ENCODE results near the gene CYRIA.

CYRIA gene

GRCh38 chr2:16656784-16657391, 8.7 kb downstream of the CYRIA start:
- no peaks in the 10 kb centered on the region for H3K27me3 ChIP-seq (ENCODE audit: low read depth, low read length)
- no peaks in the 10 kb centered on the region for H3K9me3 ChIP-seq (ENCODE audit: control insufficient read depth in 1 of 2, low read length in 2 of 2)
- peaks cover 15 to 52% of the 10 kb centered on the region in 2 donors for H3K4me1 ChIP-seq (ENCODE audit: control insufficient read depth in 1 of 2, insufficient read depth in 2 of 2, low read length in 2 of 2)
- peak overlapping the region; percentile 57 for H3K27ac ChIP-seq (ENCODE audit: low read length)
- no peak overlapping the region for H3K4me3 ChIP-seq (ENCODE audit: low read depth in 1 of 2, low read length in 2 of 2)
- H3K36me3 ChIP-seq (ENCODE audit: control insufficient read depth in 1 of 2, insufficient read depth in 2 of 2, low read length in 2 of 2), result no peaks in the 10 kb centered on the region

GRCh38 chr2:16655905-16656642, 9.6 kb downstream of the CYRIA start:
- Histone ChIP-seq H3K36me3 (ENCODE audit: control insufficient read depth in 1 of 2, insufficient read depth in 2 of 2, low read length in 2 of 2) (no peaks in the 10 kb centered on the region), H3K27ac (ENCODE audit: low read length) (peak overlapping the region; percentile 57), H3K9me3 (ENCODE audit: control insufficient read depth in 1 of 2, low read length in 2 of 2) (no peaks in the 10 kb centered on the region), H3K4me1 (ENCODE audit: control insufficient read depth in 1 of 2, insufficient read depth in 2 of 2, low read length in 2 of 2) (peaks cover 23 to 59% of the 10 kb centered on the region in 2 donors), H3K27me3 (ENCODE audit: low read depth, low read length) (no peaks in the 10 kb centered on the region), H3K4me3 (ENCODE audit: low read depth in 1 of 2, low read length in 2 of 2) (no peak overlapping the region)

- H3K36me3 ChIP-seq (ENCODE audit: control insufficient read depth in 1 of 2, insufficient read depth in 2 of 2, low read length in 2 of 2), result no peaks in the 10 kb centered on the region
- H3K27ac ChIP-seq (ENCODE audit: low read length), result peak overlapping the region; percentile 10
- H3K4me3 ChIP-seq (ENCODE audit: low read depth in 1 of 2, low read length in 2 of 2), result no peak overlapping the region
- no peaks in the 10 kb centered on the region for H3K9me3 ChIP-seq (ENCODE audit: control insufficient read depth in 1 of 2, low read length in 2 of 2)
- no peaks in the 10 kb centered on the region for H3K27me3 ChIP-seq (ENCODE audit: low read depth, low read length)
- peaks cover 27 to 65% of the 10 kb centered on the region in 2 donors for H3K4me1 ChIP-seq (ENCODE audit: control insufficient read depth in 1 of 2, insufficient read depth in 2 of 2, low read length in 2 of 2)
Observed at GRCh38 chr2:16655445-16655837, 10.2 kb downstream of the CYRIA start.

DNA sequence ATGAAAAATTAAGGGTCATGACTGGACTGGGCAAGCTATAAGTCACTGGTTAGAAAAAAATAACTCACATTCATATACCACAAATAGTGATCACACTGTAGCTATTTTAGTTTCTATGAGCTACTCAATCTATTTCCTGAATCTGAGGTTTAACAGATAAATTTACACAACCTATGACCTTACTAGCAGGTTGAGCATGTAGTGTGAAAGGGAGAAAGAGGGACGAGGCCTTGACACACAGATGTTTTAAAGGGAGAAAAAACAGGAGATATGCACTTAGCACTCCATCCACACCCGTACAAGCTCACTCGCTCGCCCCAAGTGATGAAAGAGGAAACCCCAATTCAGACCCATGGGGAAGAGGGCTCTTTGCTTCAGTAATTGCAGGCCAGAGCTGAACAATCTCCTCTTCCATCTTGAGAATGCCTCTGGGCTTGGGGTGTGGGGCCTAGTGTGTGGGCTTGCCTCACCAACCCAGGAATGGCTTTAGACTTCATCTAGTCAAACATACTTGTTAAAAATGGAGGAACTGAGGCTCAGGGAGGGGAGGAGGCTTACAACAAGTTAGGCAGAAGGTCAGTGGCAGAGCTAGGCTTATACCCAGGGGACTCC, 10.7 kb downstream of the CYRIA start:
- no peak overlapping the region for H3K4me3 ChIP-seq (ENCODE audit: low read depth in 1 of 2, low read length in 2 of 2)
- peak overlapping the region; percentile 10 for H3K27ac ChIP-seq (ENCODE audit: low read length)
- peaks cover 32 to 70% of the 10 kb centered on the region in 2 donors for H3K4me1 ChIP-seq (ENCODE audit: control insufficient read depth in 1 of 2, insufficient read depth in 2 of 2, low read length in 2 of 2)
- H3K27me3 ChIP-seq (ENCODE audit: low read depth, low read length), result no peaks in the 10 kb centered on the region
- H3K36me3 ChIP-seq (ENCODE audit: control insufficient read depth in 1 of 2, insufficient read depth in 2 of 2, low read length in 2 of 2), result no peaks in the 10 kb centered on the region
- H3K9me3 ChIP-seq (ENCODE audit: control insufficient read depth in 1 of 2, low read length in 2 of 2), result no peaks in the 10 kb centered on the region

DNA sequence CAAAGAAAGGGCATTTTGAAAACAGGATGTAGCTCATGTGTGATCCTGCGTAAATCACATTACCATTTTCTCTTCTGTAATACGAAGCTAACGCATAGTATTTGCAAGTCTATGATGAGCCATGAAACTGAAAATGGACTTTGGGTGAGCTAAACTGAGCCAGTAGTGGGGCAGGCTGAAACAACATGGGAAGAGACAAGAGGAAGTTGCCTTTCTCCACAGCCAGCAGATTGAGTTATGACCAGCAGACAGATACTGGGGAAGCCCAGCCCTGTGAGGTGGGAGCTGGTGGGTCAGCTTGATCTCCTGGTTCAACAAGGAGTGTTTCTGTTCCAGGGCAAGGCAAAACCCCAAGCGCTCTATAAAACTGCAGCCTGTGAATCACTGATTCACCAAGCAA, 11.8 kb downstream of the CYRIA start:
- Histone ChIP-seq H3K4me1 (ENCODE audit: control insufficient read depth in 1 of 2, insufficient read depth in 2 of 2, low read length in 2 of 2) (peaks cover 37 to 71% of the 10 kb centered on the region in 2 donors), H3K27ac (ENCODE audit: low read length) (peak overlapping the region; percentile 82), H3K9me3 (ENCODE audit: control insufficient read depth in 1 of 2, low read length in 2 of 2) (no peaks in the 10 kb centered on the region), H3K4me3 (ENCODE audit: low read depth in 1 of 2, low read length in 2 of 2) (no peak overlapping the region), H3K27me3 (ENCODE audit: low read depth, low read length) (no peaks in the 10 kb centered on the region), H3K36me3 (ENCODE audit: control insufficient read depth in 1 of 2, insufficient read depth in 2 of 2, low read length in 2 of 2) (no peaks in the 10 kb centered on the region)

- Histone ChIP-seq H3K9me3 (ENCODE audit: control insufficient read depth in 1 of 2, low read length in 2 of 2) (no peaks in the 10 kb centered on the region), H3K27me3 (ENCODE audit: low read depth, low read length) (no peaks in the 10 kb centered on the region), H3K4me1 (ENCODE audit: control insufficient read depth in 1 of 2, insufficient read depth in 2 of 2, low read length in 2 of 2) (peaks cover 37 to 65% of the 10 kb centered on the region in 2 donors), H3K27ac (ENCODE audit: low read length) (peak overlapping the region; percentile 82), H3K4me3 (ENCODE audit: low read depth in 1 of 2, low read length in 2 of 2) (no peak overlapping the region), H3K36me3 (ENCODE audit: control insufficient read depth in 1 of 2, insufficient read depth in 2 of 2, low read length in 2 of 2) (no peaks in the 10 kb centered on the region)
Observed at GRCh38 chr2:16653083-16653375, 12.6 kb downstream of the CYRIA start.

DNA sequence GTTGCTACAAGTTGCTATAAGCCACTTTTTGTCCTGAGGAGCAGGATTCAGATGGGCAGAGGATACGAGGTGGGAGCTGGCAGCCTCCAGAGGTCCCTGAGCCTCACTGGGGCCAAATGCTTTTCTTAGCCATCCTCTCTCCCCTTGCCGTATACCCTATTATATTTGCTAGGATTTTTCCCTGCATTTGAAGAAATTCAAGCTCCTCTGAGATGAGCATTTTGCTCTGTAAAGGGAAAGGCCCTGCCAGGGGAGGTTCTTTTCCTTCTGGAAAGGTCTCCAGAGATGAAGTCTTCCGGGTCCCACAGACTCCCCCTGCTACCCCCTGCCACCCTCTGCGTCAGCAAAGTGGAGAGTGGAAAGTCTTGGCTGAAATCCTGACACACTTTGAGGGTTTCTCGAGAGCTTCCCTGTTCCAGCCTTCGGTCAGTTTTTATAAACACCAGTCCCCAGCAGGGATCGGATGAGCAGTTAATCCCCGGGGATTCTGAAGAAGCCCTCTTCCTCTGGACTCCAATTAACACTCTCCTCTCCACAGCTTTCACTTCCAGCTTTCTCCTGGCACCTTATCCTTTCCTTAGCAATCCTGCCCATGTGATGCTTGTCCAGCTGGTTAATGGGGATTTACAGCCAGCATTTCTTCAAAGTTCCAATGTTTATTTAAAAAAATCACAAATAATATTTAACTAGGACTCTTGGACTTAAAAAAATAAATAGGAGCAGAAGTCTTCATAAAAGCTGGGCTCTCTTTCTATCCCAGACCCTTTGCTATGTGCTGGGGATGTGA, 13.1 kb downstream of the CYRIA start:
- Histone ChIP-seq H3K27ac (ENCODE audit: low read length) (peak overlapping the region; percentile 82), H3K9me3 (ENCODE audit: control insufficient read depth in 1 of 2, low read length in 2 of 2) (no peaks in the 10 kb centered on the region), H3K4me3 (ENCODE audit: low read depth in 1 of 2, low read length in 2 of 2) (no peak overlapping the region), H3K4me1 (ENCODE audit: control insufficient read depth in 1 of 2, insufficient read depth in 2 of 2, low read length in 2 of 2) (peaks cover 36 to 65% of the 10 kb centered on the region in 2 donors), H3K36me3 (ENCODE audit: control insufficient read depth in 1 of 2, insufficient read depth in 2 of 2, low read length in 2 of 2) (no peaks in the 10 kb centered on the region), H3K27me3 (ENCODE audit: low read depth, low read length) (no peaks in the 10 kb centered on the region)

- Histone ChIP-seq H3K4me3 (ENCODE audit: low read depth in 1 of 2, low read length in 2 of 2) (peak overlapping the region; percentile 46 to 55), H3K4me1 (ENCODE audit: control insufficient read depth in 1 of 2, insufficient read depth in 2 of 2, low read length in 2 of 2) (peaks cover 35 to 54% of the 10 kb centered on the region in 2 donors), H3K27me3 (ENCODE audit: low read depth, low read length) (no peaks in the 10 kb centered on the region), H3K27ac (ENCODE audit: low read length) (peak overlapping the region; percentile 76), H3K9me3 (ENCODE audit: control insufficient read depth in 1 of 2, low read length in 2 of 2) (no peaks in the 10 kb centered on the region), H3K36me3 (ENCODE audit: control insufficient read depth in 1 of 2, insufficient read depth in 2 of 2, low read length in 2 of 2) (no peaks in the 10 kb centered on the region)
Observed at GRCh38 chr2:16650287-16651249, 15.1 kb downstream of the CYRIA start.

- Histone ChIP-seq H3K4me1 (ENCODE audit: control insufficient read depth in 1 of 2, insufficient read depth in 2 of 2, low read length in 2 of 2) (peaks cover 27 to 47% of the 10 kb centered on the region in 2 donors), H3K36me3 (ENCODE audit: control insufficient read depth in 1 of 2, insufficient read depth in 2 of 2, low read length in 2 of 2) (no peaks in the 10 kb centered on the region), H3K9me3 (ENCODE audit: control insufficient read depth in 1 of 2, low read length in 2 of 2) (no peaks in the 10 kb centered on the region), H3K27me3 (ENCODE audit: low read depth, low read length) (no peaks in the 10 kb centered on the region), H3K27ac (ENCODE audit: low read length) (peak overlapping the region; percentile 76), H3K4me3 (ENCODE audit: low read depth in 1 of 2, low read length in 2 of 2) (peak overlapping the region in 1 of 2 donors; percentile 46)
Observed at GRCh38 chr2:16649353-16650286, 16.0 kb downstream of the CYRIA start.
